OCI-LY1 (cell line): Measurements from ENCODE around the gene CHST12.

Experiments used
- H2AFZ ChIP-seq: fragments of 200-600 bp; sonication (generic), shearing (Covaris generic); 2 replicates; pipeline ENCODE4 v1.6.0; 2014; ENCODE audit warnings: antibody characterized with exemption, mild to moderate bottlenecking, low read length
- H3F3A ChIP-seq: fragments of 200-600 bp; sonication (generic), shearing (Covaris generic); 2 replicates; pipeline ENCODE4 v1.6.0; 2014; ENCODE audit warnings: mild to moderate bottlenecking, antibody characterized with exemption, low read length, moderate library complexity; ENCODE audit not compliant: insufficient read depth
- H3K27ac ChIP-seq: fragments of 200-600 bp; sonication (generic); 2 replicates; pipeline ENCODE4 v1.5.1; 2014; ENCODE audit warnings: low read length, mixed run types, mild to moderate bottlenecking, low read depth; ENCODE audit not compliant: poor library complexity, severe bottlenecking
- H3K27me3 ChIP-seq: fragments of 200-600 bp; sonication (generic); 2 replicates; pipeline ENCODE4 v1.6.0; 2014; ENCODE audit warnings: antibody characterized with exemption, mild to moderate bottlenecking, low read length, moderate library complexity; ENCODE audit not compliant: insufficient read depth
- H3K36me3 ChIP-seq: fragments of 200-600 bp; sonication (generic); 2 replicates; pipeline ENCODE4 v1.6.1; 2014; ENCODE audit warnings: mild to moderate bottlenecking, antibody characterized with exemption, low read length, moderate library complexity, mixed read lengths; ENCODE audit not compliant: insufficient read depth
- H3K4me1 ChIP-seq: fragments of 200-600 bp; sonication (generic); 2 replicates; pipeline ENCODE4 v1.5.1; 2014; ENCODE audit warnings: mild to moderate bottlenecking, low read length, moderate library complexity; ENCODE audit not compliant: insufficient read depth, severe bottlenecking
- H3K4me2 ChIP-seq: fragments of 200-600 bp; sonication (generic), shearing (Covaris generic); 2 replicates; pipeline ENCODE4 v1.6.1; 2014; ENCODE audit warnings: low read length
- H3K4me3 ChIP-seq: fragments of 200-600 bp; sonication (generic); 2 replicates; pipeline ENCODE4 v1.5.1; 2014; ENCODE audit warnings: low read length, low read depth, mild to moderate bottlenecking, mixed read lengths; ENCODE audit not compliant: poor library complexity, severe bottlenecking
- H3K79me2 ChIP-seq: fragments of 200-600 bp; shearing (Covaris generic); 2 replicates; pipeline ENCODE4 v1.6.1; 2016; ENCODE audit warnings: mixed run types, low read length, mixed read lengths; ENCODE audit not compliant: insufficient read depth
- H3K9ac ChIP-seq: fragments of 200-600 bp; sonication (generic), shearing (Covaris generic); 2 replicates; pipeline ENCODE4 v1.6.1; 2014; ENCODE audit warnings: mild to moderate bottlenecking, low read length, mixed read lengths
- H3K9me2 ChIP-seq: fragments of 200-600 bp; sonication (generic), shearing (Covaris generic); 2 replicates; pipeline ENCODE4 v1.6.1; 2014; ENCODE audit warnings: low read depth, mild to moderate bottlenecking, low read length, mixed read lengths
- H3K9me3 ChIP-seq: fragments of 200-600 bp; shearing (Covaris generic); 2 replicates; pipeline ENCODE4 v1.6.1; 2014; ENCODE audit warnings: low read length, mixed read lengths
- H4K20me1 ChIP-seq: fragments of 200-600 bp; sonication (generic), shearing (Covaris generic); 2 replicates; pipeline ENCODE4 v1.6.0; 2016; ENCODE audit warnings: mild to moderate bottlenecking, low read length; ENCODE audit not compliant: insufficient read depth
- CTCF ChIP-seq: fragments of 200-600 bp; sonication (generic), shearing (Covaris generic); IDR thresholded peaks from 2 replicates; pipeline ENCODE4 v1.5.1; 2017; ENCODE audit warnings: mild to moderate bottlenecking, antibody characterized with exemption, low read length, moderate library complexity, mixed read lengths
- EZH2 ChIP-seq: fragments of 200-600 bp; sonication (generic), shearing (Covaris generic); IDR thresholded peaks from 2 replicates; pipeline ENCODE4 v1.8.0; 2017; ENCODE audit warnings: borderline replicate concordance, mixed run types, mild to moderate bottlenecking, antibody characterized with exemption, low read length, moderate library complexity, mixed read lengths

Gene CHST12

GRCh38 chr7:2496375-2496774 lies 93.0 kb downstream of the CHST12 start:
- no peak overlapping the region for H3K4me3 ChIP-seq
- TF ChIP-seq CTCF, result no peak
- TF ChIP-seq EZH2, result no peak
- H3K9ac ChIP-seq, result no peak overlapping the region
- no peaks in the 10 kb centered on the region for H3K79me2 ChIP-seq
- H3K27me3 ChIP-seq, result peaks cover 6% of the 10 kb centered on the region; the same call in 1 of the 2 replicates
- no peaks in the 10 kb centered on the region for H3K9me2 ChIP-seq
- no peak overlapping the region for H3K4me2 ChIP-seq
- H3F3A ChIP-seq, result no peaks in the 10 kb centered on the region
- H4K20me1 ChIP-seq, result no peaks in the 10 kb centered on the region
- H3K9me3 ChIP-seq, result no peaks in the 10 kb centered on the region
- no peaks in the 10 kb centered on the region for H3K4me1 ChIP-seq
- H3K36me3 ChIP-seq, result no peaks in the 10 kb centered on the region
- H2AFZ ChIP-seq, result no peak overlapping the region
- H3K27ac ChIP-seq, result no peak overlapping the region

GRCh38 chr7:2497065-2497464 lies 93.7 kb downstream of the CHST12 start:
- Histone ChIP-seq H3K4me1 (no peaks in the 10 kb centered on the region), H4K20me1 (no peaks in the 10 kb centered on the region), H3K27me3 (peaks cover 6% of the 10 kb centered on the region; the same call in 1 of the 2 replicates), H3K9me3 (no peaks in the 10 kb centered on the region), H3K36me3 (no peaks in the 10 kb centered on the region), H3F3A (no peaks in the 10 kb centered on the region), H3K9ac (no peak overlapping the region), H3K9me2 (no peaks in the 10 kb centered on the region), H3K79me2 (no peaks in the 10 kb centered on the region), H3K4me2 (no peak overlapping the region), H2AFZ (no peak overlapping the region), H3K27ac (no peak overlapping the region), H3K4me3 (no peak overlapping the region)
- TF ChIP-seq EZH2, result no peak
- no peak for TF ChIP-seq CTCF

GRCh38 chr7:2497500-2498336 lies 94.3 kb downstream of the CHST12 start:
- H3F3A ChIP-seq, result no peaks in the 10 kb centered on the region
- no peaks in the 10 kb centered on the region for H4K20me1 ChIP-seq
- no peaks in the 10 kb centered on the region for H3K4me1 ChIP-seq
- no peaks in the 10 kb centered on the region for H3K9me3 ChIP-seq
- H2AFZ ChIP-seq, result no peak overlapping the region
- no peak for TF ChIP-seq CTCF
- no peak for TF ChIP-seq EZH2
- H3K27ac ChIP-seq, result no peak overlapping the region
- H3K79me2 ChIP-seq, result no peaks in the 10 kb centered on the region
- H3K9me2 ChIP-seq, result no peaks in the 10 kb centered on the region
- H3K36me3 ChIP-seq, result no peaks in the 10 kb centered on the region
- H3K4me2 ChIP-seq, result no peak overlapping the region
- H3K4me3 ChIP-seq, result no peak overlapping the region
- H3K9ac ChIP-seq, result no peak overlapping the region
- H3K27me3 ChIP-seq, result peaks cover 6% of the 10 kb centered on the region; the same call in 1 of the 2 replicates
